Astrocyte of the hippocampus (primary cell): ENCODE results near the gene NCR2.

ENCODE experiments used
- DNase-seq: peaks from one replicate; pipeline ENCODE4 v3.0.0; 2011; ENCODE audit warnings: low read depth, low spot score

NCR2 gene

DNA sequence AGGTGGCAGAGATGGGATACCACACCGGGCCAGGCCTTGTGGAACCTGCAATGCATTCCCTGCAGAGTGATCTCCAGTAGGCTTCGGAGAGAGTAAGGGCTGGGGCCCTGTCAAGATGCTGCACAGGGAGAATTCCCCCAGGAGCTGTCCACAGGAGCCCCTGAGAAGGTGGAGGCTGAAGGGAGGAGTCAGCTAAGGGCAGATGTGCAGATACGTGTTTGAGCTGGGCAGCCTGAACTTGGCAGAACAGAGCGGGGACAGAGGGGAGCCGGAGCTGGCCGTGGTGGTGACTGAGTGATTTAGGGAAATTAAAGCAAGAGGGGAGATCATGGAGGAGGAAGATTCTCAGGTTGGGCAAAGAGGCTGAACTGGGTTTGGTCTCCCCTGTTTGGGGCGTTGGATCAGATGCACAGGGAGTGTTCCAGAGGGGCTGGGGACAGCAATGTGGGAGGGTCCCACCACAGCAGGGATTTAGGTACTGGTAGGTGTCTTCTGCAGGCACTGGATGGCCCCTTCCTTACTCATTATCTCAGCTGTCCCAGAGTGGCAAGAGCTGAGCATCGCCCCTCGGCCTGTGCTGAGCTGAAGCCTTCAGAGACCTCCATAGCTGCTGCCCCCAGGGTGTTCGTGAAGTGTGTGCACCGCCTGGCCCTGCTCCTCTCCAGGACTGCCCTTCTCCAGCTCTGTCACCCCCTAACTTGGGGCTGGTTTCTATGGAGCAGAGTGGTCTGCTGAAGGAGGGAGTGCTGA lies 3.8 kb upstream of the NCR2 start:
- DNase-seq: no peak

DNA sequence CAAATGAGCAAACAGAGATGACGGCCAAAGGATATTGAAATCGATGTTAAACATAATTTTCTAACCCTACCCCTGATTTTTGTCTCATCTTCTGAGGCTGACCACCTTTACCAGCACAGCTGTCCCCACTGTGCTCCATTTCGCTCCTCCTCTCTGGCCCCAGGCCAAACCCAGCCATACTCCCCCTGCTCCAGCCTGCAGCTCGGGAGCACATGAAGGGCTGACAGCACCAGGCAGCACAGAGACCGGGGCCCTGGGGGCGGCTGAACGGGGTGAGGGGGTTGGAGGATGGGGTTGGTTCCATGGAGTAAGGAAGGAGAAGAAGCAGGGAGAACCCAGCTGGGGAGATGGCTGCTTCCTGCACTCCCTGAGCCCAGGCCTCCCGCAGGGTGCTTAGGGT lies 3.2 kb upstream of the NCR2 start:
- no peak for DNase-seq

DNA sequence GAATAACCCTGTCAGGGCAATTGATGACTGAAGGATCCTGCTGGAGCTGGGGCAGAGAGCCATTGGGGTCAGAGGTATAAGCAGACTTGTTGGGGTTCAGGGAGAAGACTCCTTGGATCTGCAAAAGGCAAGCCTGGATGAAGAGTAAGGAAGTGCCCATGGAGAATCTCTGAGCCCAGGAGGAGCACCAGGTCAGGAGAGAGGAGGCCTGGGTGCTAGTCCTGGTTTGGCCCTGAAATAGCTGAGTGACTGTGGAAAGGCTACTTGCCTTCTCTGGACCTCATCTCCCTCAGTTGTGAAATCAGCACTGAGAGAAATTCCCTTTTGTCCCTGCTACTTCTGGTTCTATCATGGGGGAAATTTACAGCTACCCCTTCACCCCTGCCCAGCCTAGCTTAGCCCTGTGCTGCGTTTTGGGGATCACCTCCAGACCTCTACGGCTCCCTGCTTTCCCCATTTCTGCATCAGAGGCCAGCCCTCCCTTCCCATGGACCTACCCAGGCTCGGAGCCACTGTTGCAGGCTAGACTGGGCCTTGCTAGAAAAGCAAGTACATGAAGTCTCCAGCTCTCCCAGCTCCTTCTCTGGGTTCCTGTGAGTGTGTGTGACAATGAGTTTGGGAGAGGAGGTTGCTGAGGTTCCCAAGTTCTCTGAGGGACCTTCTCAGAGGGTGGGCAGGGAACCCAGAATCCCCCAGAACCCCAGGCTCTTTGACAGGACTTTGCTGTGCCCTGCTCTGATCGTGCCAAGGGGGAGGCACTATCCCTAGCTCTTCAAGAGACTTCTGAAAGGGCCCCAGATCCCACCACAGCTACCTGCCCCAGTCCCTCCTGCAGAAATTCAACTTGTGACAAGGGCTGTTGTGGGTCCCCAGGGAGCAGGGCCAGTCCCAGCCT lies 2.3 kb upstream of the NCR2 start:
- no peak for DNase-seq

GRCh38 chr6:41334482-41335040 lies 847 bp upstream of the NCR2 start:
- DNase-seq: no peak

DNA sequence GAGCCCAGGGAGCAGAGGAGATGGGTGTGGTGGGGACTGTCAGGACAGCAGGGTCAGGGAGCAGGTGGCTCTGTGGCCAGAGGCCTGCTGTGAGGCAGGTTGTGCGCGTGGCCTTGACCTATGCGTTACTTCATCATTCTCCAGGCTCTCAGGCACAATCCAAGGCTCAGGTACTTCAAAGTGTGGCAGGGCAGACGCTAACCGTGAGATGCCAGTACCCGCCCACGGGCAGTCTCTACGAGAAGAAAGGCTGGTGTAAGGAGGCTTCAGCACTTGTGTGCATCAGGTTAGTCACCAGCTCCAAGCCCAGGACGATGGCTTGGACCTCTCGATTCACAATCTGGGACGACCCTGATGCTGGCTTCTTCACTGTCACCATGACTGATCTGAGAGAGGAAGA lies 535 bp downstream of the NCR2 start:
- DNase-seq: no peak

DNA sequence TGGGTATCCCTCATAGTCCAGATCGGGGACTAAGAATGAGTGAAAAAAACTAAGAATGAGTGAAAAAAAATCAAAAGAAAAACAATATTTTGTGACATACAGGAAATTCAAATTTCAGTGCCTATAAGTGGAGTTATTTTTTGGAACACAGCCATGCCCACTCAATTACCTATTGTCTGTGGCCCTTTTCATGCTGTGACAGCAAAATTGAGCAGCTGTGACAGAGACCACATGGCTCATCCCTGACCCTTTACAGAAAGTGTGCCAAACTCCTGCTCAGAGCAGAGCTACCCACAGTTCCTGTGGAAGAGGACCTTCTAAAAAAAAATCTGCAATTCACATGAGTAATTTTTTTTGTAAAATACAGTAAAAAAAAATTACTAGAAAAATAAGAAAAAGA lies 1.4 kb downstream of the NCR2 start:
- no peak for DNase-seq

DNA sequence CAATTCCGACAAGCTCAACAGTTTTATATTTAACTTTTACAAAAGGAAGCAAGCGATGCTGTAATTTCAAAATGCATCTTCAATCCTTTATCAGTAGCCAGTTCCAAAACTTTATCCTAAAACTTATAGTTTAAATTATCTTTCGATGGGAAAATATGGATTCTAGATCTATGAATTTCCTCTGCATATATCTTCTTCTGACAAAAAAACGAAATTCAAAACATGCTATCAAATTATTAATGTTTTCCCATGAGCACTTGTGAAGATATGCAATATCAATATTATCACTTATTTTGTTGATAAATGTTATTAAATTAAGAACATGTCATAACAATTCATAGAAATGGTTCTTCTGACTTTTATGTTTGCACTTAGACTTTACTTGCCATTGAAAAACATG lies 2.3 kb downstream of the NCR2 start:
- DNase-seq: no peak

DNA sequence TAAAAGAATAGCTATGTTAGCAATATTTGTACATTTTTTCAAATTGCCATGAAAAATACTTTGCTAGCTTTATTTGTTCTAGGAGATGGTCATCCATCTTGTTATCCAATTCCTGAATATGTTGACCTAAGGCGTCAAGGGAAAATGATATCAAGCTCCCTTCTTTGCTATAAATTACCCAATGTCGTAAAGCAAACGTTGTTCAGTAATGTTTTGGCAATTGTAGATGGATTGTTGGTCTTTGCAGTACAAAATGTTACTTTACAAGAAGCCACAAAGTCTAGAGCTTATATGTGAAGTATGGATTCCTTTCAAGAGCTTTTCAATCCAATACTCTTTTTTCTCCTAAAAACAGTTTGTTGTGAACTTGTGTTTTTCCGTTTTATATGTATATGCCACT lies 3.3 kb downstream of the NCR2 start:
- DNase-seq: no peak

DNA sequence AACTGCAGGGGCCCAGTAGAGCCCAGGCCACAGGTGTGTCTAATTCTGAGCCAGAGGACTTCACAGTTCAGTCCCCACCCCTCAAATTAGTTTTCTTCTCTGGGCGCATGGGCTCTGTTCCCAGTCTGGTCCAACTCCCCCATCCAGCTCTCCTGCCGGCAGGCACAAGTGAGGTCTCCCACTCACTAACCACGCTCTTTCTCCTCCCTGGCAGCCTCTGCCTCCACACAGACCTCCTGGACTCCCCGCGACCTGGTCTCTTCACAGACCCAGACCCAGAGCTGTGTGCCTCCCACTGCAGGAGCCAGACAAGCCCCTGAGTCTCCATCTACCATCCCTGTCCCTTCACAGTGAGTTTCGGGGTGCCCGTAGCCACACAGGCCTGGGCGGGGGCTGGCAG lies 6.2 kb downstream of the NCR2 start:
- DNase-seq: no peak

DNA sequence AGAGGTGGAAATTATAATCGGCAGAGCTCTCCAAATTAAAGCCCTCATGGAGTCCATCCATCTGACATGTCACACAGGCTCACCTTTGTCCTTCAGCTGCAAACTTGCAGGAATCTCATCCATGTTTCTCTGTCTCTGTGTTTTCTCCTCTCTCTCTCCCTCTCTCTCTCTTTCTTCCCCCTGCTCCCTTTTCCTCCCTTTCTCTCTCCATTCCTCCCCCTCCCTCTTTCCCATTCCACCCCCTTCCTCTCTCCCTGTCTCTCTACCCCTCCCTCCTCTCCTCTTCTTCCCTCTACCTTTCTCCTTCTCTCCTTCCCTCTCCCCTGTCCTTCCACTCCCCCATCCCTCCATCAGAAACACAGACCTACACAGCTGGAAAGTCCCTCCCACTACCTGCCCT lies 6.8 kb downstream of the NCR2 start:
- DNase-seq: no peak

DNA sequence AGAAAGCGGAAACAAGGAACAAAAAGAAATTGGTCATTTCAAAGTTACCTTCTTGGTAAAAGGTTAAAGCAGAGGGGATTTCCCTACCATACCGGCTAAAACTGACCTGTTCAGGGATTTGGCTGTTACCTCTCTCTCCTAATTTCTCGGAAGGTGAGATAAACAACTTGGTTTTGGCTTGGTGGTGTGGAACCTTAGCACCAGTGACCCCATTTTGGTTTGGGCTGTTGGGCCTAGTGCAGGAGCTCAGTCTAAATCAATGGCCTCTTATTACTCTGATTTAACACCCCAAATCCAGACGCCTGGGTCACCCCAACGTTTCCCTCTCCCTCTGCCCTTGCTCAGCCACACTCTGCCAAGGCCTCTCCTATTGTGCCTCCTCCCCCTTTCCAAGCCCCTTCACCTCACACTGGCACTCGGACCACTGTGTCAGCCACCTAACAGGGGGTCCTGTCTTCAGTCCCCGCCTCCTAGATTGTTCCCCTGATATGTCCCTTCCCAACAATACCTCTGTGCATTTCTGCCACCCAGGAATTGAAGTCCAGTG lies 8.3 kb downstream of the NCR2 start:
- no peak for DNase-seq

DNA sequence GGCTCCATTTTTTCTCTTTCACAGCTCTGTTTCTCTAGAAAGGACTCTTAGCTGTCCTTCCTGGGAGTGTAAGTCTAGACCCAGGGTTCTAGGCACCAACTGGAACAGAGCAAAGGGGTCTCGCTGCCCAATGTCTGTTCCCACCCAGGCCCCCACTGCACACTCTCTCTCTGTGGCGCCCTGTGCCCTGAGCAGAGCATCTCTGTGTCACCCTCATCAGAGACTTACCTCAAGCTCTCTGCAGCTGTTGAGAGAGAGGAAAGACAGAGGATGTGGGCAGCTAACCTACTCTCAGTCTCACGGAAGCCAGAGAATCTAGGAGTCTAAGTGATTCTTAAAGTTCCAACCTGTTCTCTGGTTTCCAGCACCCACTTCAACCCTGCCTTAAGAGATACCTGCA lies 9.5 kb downstream of the NCR2 start:
- no peak for DNase-seq

GRCh38 chr6:41345901-41346300 lies 10.5 kb downstream of the NCR2 start:
- no peak for DNase-seq

DNA sequence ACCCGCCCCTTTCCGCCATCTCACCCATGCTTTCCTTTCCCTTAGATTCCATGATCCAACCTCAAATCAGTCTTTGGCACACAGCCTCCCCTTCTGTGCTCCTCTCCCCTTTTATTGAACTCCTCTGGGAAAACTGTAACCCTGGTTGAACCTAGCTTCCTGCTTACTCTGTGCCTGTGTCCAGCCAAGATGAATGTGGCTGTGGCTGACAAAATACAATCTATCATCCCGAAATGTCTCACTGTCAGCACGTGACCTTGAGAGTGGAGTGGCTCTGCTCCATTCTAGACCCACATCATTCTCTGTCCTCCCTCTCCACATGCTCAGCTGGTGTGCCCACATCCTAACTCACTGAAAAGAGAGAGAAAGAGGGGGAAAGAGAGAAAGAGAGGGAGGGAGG lies 11.0 kb downstream of the NCR2 start:
- DNase-seq: no peak

GRCh38 chr6:41347378-41348050 lies 12.1 kb downstream of the NCR2 start:
- no peak for DNase-seq

GRCh38 chr6:41348934-41349333 lies 13.5 kb downstream of the NCR2 start:
- no peak for DNase-seq

GRCh38 chr6:41352396-41352795 lies 17.0 kb downstream of the NCR2 start:
- DNase-seq: no peak

- DNase-seq: no peak
Observed at GRCh38 chr6:41352907-41353306, 17.5 kb downstream of the NCR2 start.

- no peak for DNase-seq
Observed at GRCh38 chr6:41353333-41353732, 17.9 kb downstream of the NCR2 start.

GRCh38 chr6:41355952-41356351 lies 20.5 kb downstream of the NCR2 start:
- DNase-seq: no peak

- DNase-seq: no peak
Observed at GRCh38 chr6:41356825-41357224, 21.4 kb downstream of the NCR2 start.

- DNase-seq: no peak
Observed at GRCh38 chr6:41358503-41358902, 23.1 kb downstream of the NCR2 start.
